GM23248 (cell line): ENCODE results near the gene MARCHF3. TPM values are rescaled to one million over a fixed set of nuclear protein-coding genes. Genes with fewer than 3 reads are reported as not detected.

Experiments
- DNase-seq: peaks from one replicate; pipeline ENCODE4 v3.0.0-alpha.2; 2015
- H2AFZ ChIP-seq: fragments of 200-600 bp; sonication (generic); 2 replicates; pipeline ENCODE4 v1.6.1; 2016; ENCODE audit warnings: antibody characterized with exemption
- H3F3A ChIP-seq: fragments of 200-600 bp; sonication (generic); 2 replicates; pipeline ENCODE4 v1.6.1; 2016; ENCODE audit warnings: mild to moderate bottlenecking, antibody characterized with exemption, mixed run types; ENCODE audit not compliant: insufficient read depth
- H3K27ac ChIP-seq: fragments of 200-600 bp; sonication (generic); 2 replicates; pipeline ENCODE4 v1.5.1; 2016; ENCODE audit warnings: mild to moderate bottlenecking
- H3K27me3 ChIP-seq: fragments of 200-600 bp; sonication (generic); replicated peaks from 2 replicates; pipeline ENCODE4 v1.6.1; 2016; ENCODE audit warnings: mild to moderate bottlenecking; ENCODE audit not compliant: insufficient read depth
- H3K36me3 ChIP-seq: fragments of 200-600 bp; sonication (generic); 2 replicates; pipeline ENCODE4 v1.6.1; 2016; ENCODE audit warnings: low read depth, mild to moderate bottlenecking
- H3K4me1 ChIP-seq: fragments of 200-600 bp; sonication (generic); 2 replicates; pipeline ENCODE4 v1.6.1; 2016; ENCODE audit warnings: mild to moderate bottlenecking; ENCODE audit not compliant: insufficient read depth
- H3K4me2 ChIP-seq: fragments of 200-600 bp; sonication (generic); one replicate; pipeline ENCODE4 v1.6.1; 2016; ENCODE audit warnings: mild to moderate bottlenecking; ENCODE audit not compliant: unreplicated experiment
- H3K4me3 ChIP-seq: fragments of 200-600 bp; sonication (generic); 2 replicates; pipeline ENCODE4 v1.5.1; 2016; ENCODE audit warnings: mild to moderate bottlenecking
- H3K79me2 ChIP-seq: fragments of 200-600 bp; sonication (generic); 2 replicates; pipeline ENCODE4 v1.6.1; 2016; ENCODE audit warnings: mild to moderate bottlenecking; ENCODE audit not compliant: insufficient read depth
- H3K9ac ChIP-seq: fragments of 200-600 bp; sonication (generic); 2 replicates; pipeline ENCODE4 v1.6.1; 2016; ENCODE audit warnings: mild to moderate bottlenecking
- H3K9me2 ChIP-seq: fragments of 200-600 bp; sonication (generic); 2 replicates; pipeline ENCODE4 v1.6.1; 2016; ENCODE audit warnings: mixed run types, mild to moderate bottlenecking, moderate library complexity; ENCODE audit not compliant: insufficient read depth
- H3K9me3 ChIP-seq: fragments of 200-600 bp; sonication (generic); one replicate; pipeline ENCODE4 v1.6.1; 2017; ENCODE audit warnings: low read depth
- H4K20me1 ChIP-seq: fragments of 200-600 bp; sonication (generic); 2 replicates; pipeline ENCODE4 v1.6.0; 2016; ENCODE audit not compliant: insufficient read depth
- EZH2 ChIP-seq: fragments of 200-600 bp; sonication (generic); IDR thresholded peaks from 2 replicates; pipeline ENCODE4 v1.6.1; 2018; ENCODE audit warnings: antibody characterized with exemption, mild to moderate bottlenecking; ENCODE audit not compliant: insufficient read depth, poor library complexity, severe bottlenecking
- EZH2phosphoT487 ChIP-seq: fragments of 200-600 bp; sonication (generic); IDR thresholded peaks from 2 replicates; pipeline ENCODE4 v1.6.1; 2018; ENCODE audit warnings: antibody characterized with exemption, moderate library complexity, mild to moderate bottlenecking, low read depth; ENCODE audit not compliant: insufficient read depth
- WGBS, 2 experiments: methylation state at CpG; one replicate each; pipeline ENCODE4 v1.1.6; 2015 to 2017; ENCODE audit warnings: low lambda C conversion rate in 2 of 2, low coverage in 1 of 2; ENCODE audit errors: missing lambda C conversion rate in 2 of 2; 5-methylcytosine and 5-hydroxymethylcytosine counted together
- in situ Hi-C: fragments of 300-500 bp; cut with MboI; formaldehyde crosslinking; loops from 2 replicates; pipeline ENCODE4 v1.15.0; 2020
- polyA plus RNA-seq: library from polyadenylated mRNA; unstranded; fragments of >200 nt; fragmentation: Nextera tagmentation; extraction: Ambion mirVana; gene quantifications from 2 replicates; pipeline ENCODE4 v1.2.1, GENCODE V29; 2016
- total RNA-seq: library from RNA; depleted of rRNA; stranded (reverse); fragments of >200 nt; shearing (Covaris generic); gene quantifications from 2 replicates; pipeline ENCODE4 v1.2.3, GENCODE V29; 2014

Gene MARCHF3
- total and polyA plus RNA-seq, 2 experiments from 2014 or later, result 3.8 to 5.8 TPM

GRCh38 chr5:127051591-127051990, 21.2 kb upstream of the MARCHF3 start:
- Histone ChIP-seq H4K20me1 (no peaks in the 10 kb centered on the region), H3K9me2 (no peaks in the 10 kb centered on the region; the same call in 1 of the 2 replicates), H3K27me3 (no peaks in the 10 kb centered on the region), H3K4me2 (no peak overlapping the region), H3K79me2 (no peaks in the 10 kb centered on the region), H2AFZ (no peak overlapping the region), H3K27ac (no peak overlapping the region), H3F3A (no peaks in the 10 kb centered on the region), H3K4me1 (no peaks in the 10 kb centered on the region), H3K9me3 (no peaks in the 10 kb centered on the region), H3K4me3 (no peak overlapping the region), H3K36me3 (no peaks in the 10 kb centered on the region), H3K9ac (no peak overlapping the region)
- DNase-seq, result no peak
- in situ Hi-C loops, result no loop called here
- TF ChIP-seq EZH2phosphoT487 (no peak), EZH2 (no peak)
- 86 to 100% methylated on average over 1 of the region's 1 CpG for WGBS, 2 experiments

DNA sequence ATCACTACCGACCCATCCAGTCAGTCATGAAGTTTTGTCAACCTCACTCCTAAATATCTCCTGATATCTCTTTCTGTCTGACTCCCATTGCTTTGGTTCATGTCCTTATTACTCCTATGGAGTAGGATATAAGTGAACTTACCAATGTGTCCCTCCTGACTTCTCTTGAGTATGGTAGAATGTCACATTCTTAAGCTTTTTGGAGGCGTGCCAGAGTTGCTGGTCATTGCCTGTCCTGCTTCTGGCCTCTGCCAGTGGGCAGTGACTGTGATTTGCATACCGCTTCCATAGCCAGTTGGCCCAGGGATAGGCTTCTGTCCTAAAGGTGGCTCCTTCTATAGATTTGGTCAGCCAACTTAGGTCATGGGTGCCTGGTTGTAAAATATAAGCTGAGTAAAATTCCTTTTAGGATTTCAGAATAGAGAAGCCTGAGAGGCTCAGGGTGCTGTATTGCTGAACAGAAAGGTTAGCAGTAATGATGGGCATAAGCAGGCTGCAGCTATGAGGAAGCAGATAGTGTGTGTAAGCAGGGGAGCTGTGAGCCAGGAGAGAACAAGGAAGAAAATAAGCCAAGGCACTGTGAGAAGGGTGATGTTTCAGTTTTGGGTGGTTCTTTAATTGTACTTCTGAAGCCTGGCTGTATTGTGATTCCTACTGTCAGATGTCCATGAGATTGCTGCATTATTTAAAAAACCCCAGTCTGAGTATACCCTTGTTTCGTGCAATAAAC, 16.1 kb upstream of the MARCHF3 start:
- in situ Hi-C loops, result no loop called here
- H3K9me2 ChIP-seq, result no peaks in the 10 kb centered on the region; the same call in 1 of the 2 replicates
- DNase-seq, result no peak

GRCh38 chr5:127042593-127042992, 12.2 kb upstream of the MARCHF3 start:
- no peaks in the 10 kb centered on the region for H3K79me2 ChIP-seq
- H3K4me2 ChIP-seq, result no peak overlapping the region
- in situ Hi-C loops, result no loop called here
- WGBS, 2 experiments, result 93 to 98% methylated on average over 2 of the region's 2 CpGs
- no peaks in the 10 kb centered on the region for H3K27me3 ChIP-seq
- no peak overlapping the region for H3K27ac ChIP-seq
- no peak overlapping the region for H2AFZ ChIP-seq
- no peaks in the 10 kb centered on the region for H3K9me2 ChIP-seq
- H3K9me3 ChIP-seq, result no peaks in the 10 kb centered on the region
- no peaks in the 10 kb centered on the region for H3K4me1 ChIP-seq
- no peaks in the 10 kb centered on the region for H3K36me3 ChIP-seq
- no peaks in the 10 kb centered on the region for H4K20me1 ChIP-seq
- H3F3A ChIP-seq, result no peaks in the 10 kb centered on the region
- DNase-seq, result peak; percentile 19
- no peak overlapping the region for H3K4me3 ChIP-seq
- H3K9ac ChIP-seq, result no peak overlapping the region
- TF ChIP-seq EZH2phosphoT487, result no peak
- no peak for TF ChIP-seq EZH2

More for the DNA sequence above, 16.1 kb upstream of the MARCHF3 start:
- H3K4me2 ChIP-seq, result no peak overlapping the region
- no peaks in the 10 kb centered on the region for H3K27me3 ChIP-seq
- no peak overlapping the region for H2AFZ ChIP-seq
- H3K79me2 ChIP-seq, result no peaks in the 10 kb centered on the region
- no peaks in the 10 kb centered on the region for H3K36me3 ChIP-seq
- no peaks in the 10 kb centered on the region for H3K9me3 ChIP-seq
- 72 to 78% methylated on average over 4 of the region's 4 CpGs for WGBS, 2 experiments
- TF ChIP-seq EZH2 (no peak), EZH2phosphoT487 (no peak)
- no peaks in the 10 kb centered on the region for H3F3A ChIP-seq
- no peaks in the 10 kb centered on the region for H3K4me1 ChIP-seq
- no peak overlapping the region for H3K9ac ChIP-seq
- H4K20me1 ChIP-seq, result no peaks in the 10 kb centered on the region
- no peak overlapping the region for H3K27ac ChIP-seq
- no peak overlapping the region for H3K4me3 ChIP-seq

DNA sequence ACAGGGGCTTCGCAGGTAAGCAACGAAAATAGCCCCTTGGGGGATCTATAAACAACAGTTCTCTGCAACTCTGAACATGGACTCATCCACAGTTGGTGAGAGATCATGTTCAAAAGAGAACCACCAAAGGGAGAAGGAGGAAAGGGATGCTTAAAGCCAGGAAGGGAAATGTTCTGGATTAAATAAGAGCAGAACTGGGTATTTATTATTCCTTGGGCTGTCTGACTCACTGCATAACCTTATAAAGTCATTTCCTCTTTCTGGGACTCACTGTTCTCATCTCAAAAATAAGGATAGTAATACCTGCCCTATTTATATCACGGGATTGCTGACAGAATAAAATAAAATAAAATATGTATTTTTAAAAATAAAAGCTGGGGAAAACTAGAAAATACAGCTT, 11.2 kb upstream of the MARCHF3 start:
- TF ChIP-seq EZH2phosphoT487 (no peak), EZH2 (no peak)
- WGBS, 2 experiments, result 62 to 70% methylated on average over 3 of the region's 3 CpGs
- Histone ChIP-seq H2AFZ (no peak overlapping the region), H3K36me3 (no peaks in the 10 kb centered on the region), H3K9me3 (no peaks in the 10 kb centered on the region), H3K79me2 (no peaks in the 10 kb centered on the region), H3K27ac (no peak overlapping the region), H3K4me2 (no peak overlapping the region), H3K27me3 (no peaks in the 10 kb centered on the region), H3K4me3 (no peak overlapping the region), H3K4me1 (no peaks in the 10 kb centered on the region), H3K9ac (no peak overlapping the region), H4K20me1 (no peaks in the 10 kb centered on the region), H3K9me2 (no peaks in the 10 kb centered on the region), H3F3A (no peaks in the 10 kb centered on the region)
- in situ Hi-C loops, result no loop called here
- DNase-seq, result peak; percentile 52
